Mesodermal cell (in vitro differentiated cells): ENCODE results near the gene CUL1.

Source experiments
- H3K27ac ChIP-seq: 2 replicates; pipeline ENCODE4 v1.7.0; 2013; ENCODE audit warnings: mild to moderate bottlenecking, low read depth, low read length, moderate library complexity; ENCODE audit not compliant: severe bottlenecking
- H3K36me3 ChIP-seq: 2 replicates; pipeline ENCODE4 v1.7.1; 2013; ENCODE audit warnings: mild to moderate bottlenecking, low read length, moderate library complexity; ENCODE audit not compliant: control insufficient read depth, insufficient read depth
- H3K4me1 ChIP-seq: one replicate; pipeline ENCODE4 v1.7.1; 2013; ENCODE audit warnings: mild to moderate bottlenecking, low read length; ENCODE audit not compliant: insufficient read depth, control insufficient read depth, poor library complexity, severe bottlenecking
- H3K4me3 ChIP-seq: 2 replicates; pipeline ENCODE4 v1.7.0; 2013; ENCODE audit warnings: low read length, control low read depth, mild to moderate bottlenecking; ENCODE audit not compliant: insufficient read depth, poor library complexity, severe bottlenecking; ENCODE audit errors: extremely low read depth
- H3K9me3 ChIP-seq: 2 replicates; pipeline ENCODE4 v1.7.1; 2013; ENCODE audit warnings: mild to moderate bottlenecking, low read length, moderate library complexity; ENCODE audit not compliant: control insufficient read depth
- WGBS, 2 experiments: methylation state at CpG; one replicate each; pipeline ENCODE4 v1.1.5; 2013; ENCODE audit warnings: missing lambda C conversion rate in 2 of 2; ENCODE audit not compliant: insufficient coverage in 2 of 2; 5-methylcytosine and 5-hydroxymethylcytosine counted together

The CUL1 gene

GRCh38 chr7:148824864-148825263 is 126.2 kb downstream of the CUL1 start:
- H3K36me3 ChIP-seq, result peaks cover 33% of the 10 kb centered on the region
- no CpG with 5 or more reads among the region's 2 CpGs for whole genome bisulfite sequencing, 2 experiments
- no peak overlapping the region for H3K4me3 ChIP-seq
- H3K4me1 ChIP-seq, result peaks cover 7% of the 10 kb centered on the region
- H3K9me3 ChIP-seq, result no peaks in the 10 kb centered on the region
- no peak overlapping the region for H3K27ac ChIP-seq

DNA sequence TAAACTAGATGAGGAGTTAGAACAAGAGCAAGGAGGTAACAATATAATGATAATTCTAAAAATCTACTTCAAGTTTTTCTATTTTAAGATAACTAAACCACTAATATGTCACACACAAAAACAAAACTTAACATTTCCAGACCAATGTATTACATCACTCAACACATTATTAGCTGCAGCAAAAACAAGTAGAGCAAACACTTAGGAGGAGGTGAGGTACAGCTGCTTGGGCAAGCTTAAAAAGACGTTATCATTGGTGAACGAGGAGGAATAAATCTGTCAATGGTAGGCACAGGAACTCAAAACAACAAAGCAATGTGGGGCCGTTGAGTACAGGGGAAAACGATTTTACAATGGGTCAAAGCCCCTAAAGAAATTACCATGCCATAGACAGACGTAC is 126.6 kb downstream of the CUL1 start:
- Histone ChIP-seq H3K9me3 (no peaks in the 10 kb centered on the region), H3K4me3 (no peak overlapping the region), H3K27ac (no peak overlapping the region), H3K36me3 (peaks cover 33% of the 10 kb centered on the region), H3K4me1 (peaks cover 3% of the 10 kb centered on the region)
- WGBS, 2 experiments, result 100% methylated on average over 2 of the region's 5 CpGs; no CpG with 5 or more reads in 1 of the 2 experiments

DNA sequence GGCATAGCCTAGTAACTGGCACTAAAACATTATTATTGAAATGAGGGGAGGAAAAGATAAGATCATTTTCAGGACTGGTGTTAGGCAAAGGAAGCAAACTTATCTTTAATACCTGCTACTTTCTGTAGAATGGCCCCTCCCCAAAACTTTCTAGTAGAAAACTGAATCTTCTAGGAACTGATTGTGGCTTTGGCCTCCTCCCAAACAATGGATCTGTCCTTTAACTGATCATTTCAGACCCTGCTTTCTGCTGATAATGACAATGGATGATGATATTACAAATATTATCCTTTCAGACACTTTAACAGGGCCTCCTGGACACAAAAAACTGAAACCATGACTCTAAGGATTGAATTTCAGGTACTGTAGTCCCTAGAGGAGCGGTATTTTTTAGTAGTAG is 130.3 kb downstream of the CUL1 start:
- Histone ChIP-seq H3K9me3 (no peaks in the 10 kb centered on the region), H3K4me1 (no peaks in the 10 kb centered on the region), H3K4me3 (no peak overlapping the region), H3K36me3 (peaks cover 33% of the 10 kb centered on the region), H3K27ac (no peak overlapping the region)
- WGBS, 2 experiments, result no CpG with 5 or more reads among the region's 1 CpG

GRCh38 chr7:148830897-148831692 is 132.4 kb downstream of the CUL1 start:
- peaks cover 40% of the 10 kb centered on the region for H3K36me3 ChIP-seq
- H3K4me3 ChIP-seq, result no peak overlapping the region
- 100% methylated on average over 1 to 2 of the region's 5 CpGs for WGBS, 2 experiments
- no peaks in the 10 kb centered on the region for H3K9me3 ChIP-seq
- no peak overlapping the region for H3K27ac ChIP-seq
- H3K4me1 ChIP-seq, result no peaks in the 10 kb centered on the region

DNA sequence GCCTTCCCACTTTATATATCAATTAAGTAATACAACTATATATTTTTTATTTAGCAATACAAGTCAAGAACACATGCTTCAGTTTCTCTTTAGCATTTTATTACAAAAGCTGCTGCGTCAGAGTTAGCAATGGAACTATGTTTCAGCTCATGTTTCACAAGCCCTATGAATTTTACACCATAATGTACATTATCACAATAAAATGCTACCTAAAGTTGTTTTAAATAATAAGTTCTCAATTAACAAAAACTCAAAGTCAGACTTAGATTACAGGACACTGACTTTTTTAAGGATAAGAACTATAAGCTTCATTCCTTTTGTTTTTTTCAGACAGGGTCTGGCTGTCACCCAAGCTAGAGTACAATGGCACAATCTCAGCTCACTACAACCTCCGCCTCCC is 133.1 kb downstream of the CUL1 start:
- H3K27ac ChIP-seq, result no peak overlapping the region
- H3K4me1 ChIP-seq, result no peaks in the 10 kb centered on the region
- no peaks in the 10 kb centered on the region for H3K9me3 ChIP-seq
- WGBS, 2 experiments, result 92 to 100% methylated on average over 1 to 2 of the region's 2 CpGs
- H3K36me3 ChIP-seq, result peaks cover 42% of the 10 kb centered on the region
- H3K4me3 ChIP-seq, result no peak overlapping the region

GRCh38 chr7:148834605-148835004 is 135.9 kb downstream of the CUL1 start:
- WGBS, 2 experiments, result no CpG with 5 or more reads among the region's 2 CpGs
- H3K4me1 ChIP-seq, result no peaks in the 10 kb centered on the region
- no peak overlapping the region for H3K27ac ChIP-seq
- peaks cover 38% of the 10 kb centered on the region for H3K36me3 ChIP-seq
- H3K9me3 ChIP-seq, result no peaks in the 10 kb centered on the region
- no peak overlapping the region for H3K4me3 ChIP-seq

GRCh38 chr7:148835854-148836253 is 137.2 kb downstream of the CUL1 start:
- WGBS, 2 experiments, result 94 to 96% methylated on average over 4 of the region's 4 CpGs
- peaks cover 38% of the 10 kb centered on the region for H3K36me3 ChIP-seq

DNA sequence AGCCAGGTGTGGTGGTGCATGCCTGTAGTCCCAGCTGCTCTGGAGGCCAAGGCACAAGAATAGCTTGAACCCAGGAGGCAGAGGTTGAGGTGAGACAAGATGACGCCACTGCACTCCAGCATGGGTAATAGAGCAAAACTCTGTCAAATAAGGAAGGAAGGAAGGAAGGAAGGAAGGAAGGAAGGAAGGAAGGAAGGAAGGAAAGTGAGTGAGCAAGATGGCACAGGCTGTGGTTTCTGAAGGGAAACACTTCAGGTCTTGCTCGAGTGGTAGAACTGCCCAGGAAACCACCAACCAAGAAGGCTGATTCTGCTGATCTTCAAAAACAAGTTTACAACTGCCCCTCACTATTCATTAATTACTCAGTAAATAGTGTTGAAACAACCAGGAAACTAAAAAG is 140.2 kb downstream of the CUL1 start:
- no peak overlapping the region for H3K4me3 ChIP-seq
- no peaks in the 10 kb centered on the region for H3K9me3 ChIP-seq
- WGBS, 2 experiments, result 100% methylated on average over 1 to 2 of the region's 2 CpGs
- H3K36me3 ChIP-seq, result peaks cover 37% of the 10 kb centered on the region
- H3K4me1 ChIP-seq, result no peaks in the 10 kb centered on the region
- H3K27ac ChIP-seq, result no peak overlapping the region

More at GRCh38 chr7:148835854-148836253, 137.2 kb downstream of the CUL1 start:
- Histone ChIP-seq H3K4me3 (no peak overlapping the region), H3K4me1 (no peaks in the 10 kb centered on the region), H3K9me3 (no peaks in the 10 kb centered on the region), H3K27ac (no peak overlapping the region)

GRCh38 chr7:148847815-148848734 is 149.4 kb downstream of the CUL1 start:
- 71 to 84% methylated on average over 6 to 7 of the region's 9 CpGs for WGBS, 2 experiments
- Histone ChIP-seq H3K27ac (no peak overlapping the region), H3K4me3 (no peak overlapping the region), H3K36me3 (peaks cover 7% of the 10 kb centered on the region), H3K9me3 (no peaks in the 10 kb centered on the region), H3K4me1 (peaks cover 16% of the 10 kb centered on the region)

GRCh38 chr7:148849393-148850098 is 150.8 kb downstream of the CUL1 start:
- 93 to 94% methylated on average over 5 of the region's 7 CpGs for WGBS, 2 experiments
- no peak overlapping the region for H3K4me3 ChIP-seq
- H3K4me1 ChIP-seq, result peaks cover 16% of the 10 kb centered on the region
- H3K36me3 ChIP-seq, result peaks cover 3% of the 10 kb centered on the region
- H3K9me3 ChIP-seq, result no peaks in the 10 kb centered on the region
- H3K27ac ChIP-seq, result no peak overlapping the region
